ENCODE measurements around the gene IGF2R. TPM values are rescaled to one million over a fixed set of nuclear protein-coding genes. Genes with fewer than 3 reads are reported as not detected.

IGF2R gene
- total RNA-seq, 2 donors from 2014 or later = 60.3 to 91.3 TPM

DNA sequence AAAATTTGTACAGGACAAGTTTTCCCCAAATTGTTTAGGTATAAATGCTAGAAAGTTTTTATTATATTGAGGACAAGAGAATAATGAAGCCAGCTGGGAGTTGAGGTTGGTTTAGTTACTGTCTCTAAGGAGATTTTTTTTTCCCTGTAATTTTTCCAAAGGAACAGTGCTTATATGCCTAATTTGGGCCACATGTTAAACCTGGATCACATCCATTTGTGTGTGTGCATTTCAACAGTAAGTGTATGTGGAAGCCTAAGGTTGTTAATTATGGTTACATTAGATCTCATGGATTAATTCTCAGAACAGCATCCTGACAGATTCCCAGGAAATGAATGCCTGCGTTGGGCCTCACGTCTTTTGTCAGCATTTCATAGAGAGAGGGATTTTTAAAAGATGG, 4.5 kb downstream of the IGF2R start:
- 45% methylated on average over 2 of the region's 2 CpGs for WGBS
- no peak overlapping the region for H3K4me3 ChIP-seq
- H3K36me3 ChIP-seq = no peaks in the 10 kb centered on the region
- H3K27ac ChIP-seq = no peak overlapping the region
- no peaks in the 10 kb centered on the region for H3K9me3 ChIP-seq
- peaks cover 7% of the 10 kb centered on the region for H3K4me1 ChIP-seq (replicated peaks)
- no peak for DNase-seq (ENCODE audit: low spot score)
- no peaks in the 10 kb centered on the region for H3K27me3 ChIP-seq (replicated peaks; ENCODE audit: insufficient read depth)
- intact Hi-C loops (cut with DNase I) = loop anchor here (5.0 kb wide), 1 partner anchor 54 kb away; no protein-coding TSS in a partner anchor
- TF ChIP-seq POLR2A (IDR thresholded peaks at IDR 0.05) (no peak), POLR2AphosphoS5 (IDR thresholded peaks at IDR 0.05) (no peak)
- TF ChIP-seq, protein P1, sequence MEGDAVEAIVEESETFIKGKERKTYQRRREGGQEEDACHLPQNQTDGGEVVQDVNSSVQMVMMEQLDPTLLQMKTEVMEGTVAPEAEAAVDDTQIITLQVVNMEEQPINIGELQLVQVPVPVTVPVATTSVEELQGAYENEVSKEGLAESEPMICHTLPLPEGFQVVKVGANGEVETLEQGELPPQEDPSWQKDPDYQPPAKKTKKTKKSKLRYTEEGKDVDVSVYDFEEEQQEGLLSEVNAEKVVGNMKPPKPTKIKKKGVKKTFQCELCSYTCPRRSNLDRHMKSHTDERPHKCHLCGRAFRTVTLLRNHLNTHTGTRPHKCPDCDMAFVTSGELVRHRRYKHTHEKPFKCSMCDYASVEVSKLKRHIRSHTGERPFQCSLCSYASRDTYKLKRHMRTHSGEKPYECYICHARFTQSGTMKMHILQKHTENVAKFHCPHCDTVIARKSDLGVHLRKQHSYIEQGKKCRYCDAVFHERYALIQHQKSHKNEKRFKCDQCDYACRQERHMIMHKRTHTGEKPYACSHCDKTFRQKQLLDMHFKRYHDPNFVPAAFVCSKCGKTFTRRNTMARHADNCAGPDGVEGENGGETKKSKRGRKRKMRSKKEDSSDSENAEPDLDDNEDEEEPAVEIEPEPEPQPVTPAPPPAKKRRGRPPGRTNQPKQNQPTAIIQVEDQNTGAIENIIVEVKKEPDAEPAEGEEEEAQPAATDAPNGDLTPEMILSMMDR (IDR thresholded peaks at IDR 0.05) = no peak

DNA sequence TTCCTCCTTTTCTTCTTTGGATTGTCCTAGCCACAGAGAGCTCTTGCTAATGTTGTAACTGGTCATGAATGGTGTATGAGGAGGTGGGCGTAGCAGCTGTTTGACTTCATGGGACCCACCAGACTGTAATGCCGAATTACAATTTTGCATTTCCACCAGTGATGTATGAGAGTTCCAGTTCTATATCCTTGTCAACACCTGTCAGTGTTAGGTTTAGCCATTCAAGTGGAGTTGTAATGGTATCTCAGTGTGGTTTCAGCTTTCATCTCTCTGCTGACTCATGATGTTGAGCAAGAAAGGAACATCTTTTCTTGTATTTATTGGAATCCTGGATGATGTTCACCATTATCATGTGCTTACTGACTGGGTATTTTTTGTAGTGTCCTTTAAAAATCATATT, 5.1 kb downstream of the IGF2R start:
- H3K9me3 ChIP-seq = no peaks in the 10 kb centered on the region
- H3K4me3 ChIP-seq = no peak overlapping the region
- no peak for DNase-seq (ENCODE audit: low spot score)
- WGBS = 95% methylated on average over 2 of the region's 2 CpGs
- H3K36me3 ChIP-seq = no peaks in the 10 kb centered on the region
- peaks cover 7% of the 10 kb centered on the region for H3K4me1 ChIP-seq (replicated peaks)
- H3K27ac ChIP-seq = no peak overlapping the region
- intact Hi-C loops (cut with DNase I) = loop anchor here (5.0 kb wide), 1 partner anchor 53 kb away; no protein-coding TSS in a partner anchor
- TF ChIP-seq, protein P1 (IDR thresholded peaks at IDR 0.05) = no peak
- TF ChIP-seq POLR2A (IDR thresholded peaks at IDR 0.05) (no peak), POLR2AphosphoS5 (IDR thresholded peaks at IDR 0.05) (no peak)
- no peaks in the 10 kb centered on the region for H3K27me3 ChIP-seq (replicated peaks; ENCODE audit: insufficient read depth)

DNA sequence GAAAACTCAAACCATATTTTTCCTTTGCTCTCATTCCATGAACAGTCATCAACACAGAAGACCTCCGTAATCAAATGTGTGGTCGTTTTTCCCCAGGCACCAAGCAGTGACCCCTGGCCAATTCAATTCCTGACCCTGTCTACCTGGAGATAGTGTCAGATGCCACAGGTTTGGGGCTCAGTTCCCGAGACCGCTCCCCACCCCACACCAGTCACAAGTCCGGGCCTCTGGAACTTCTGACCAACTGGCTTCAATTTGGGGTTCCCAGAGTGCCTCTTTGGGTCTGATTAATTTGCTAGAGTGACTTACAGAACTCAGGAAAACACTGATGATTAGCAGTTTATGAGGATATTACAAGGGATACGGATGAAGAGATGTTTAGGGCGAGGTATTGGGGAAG, 6.0 kb downstream of the IGF2R start:
- no peak for TF ChIP-seq POLR2A (IDR thresholded peaks at IDR 0.05)
- no peak for TF ChIP-seq POLR2AphosphoS5 (IDR thresholded peaks at IDR 0.05)
- TF ChIP-seq, protein P1 (IDR thresholded peaks at IDR 0.05) = no peak
- Histone ChIP-seq H3K4me3 (no peak overlapping the region), H3K27ac (no peak overlapping the region), H3K27me3 (replicated peaks; ENCODE audit: insufficient read depth) (no peaks in the 10 kb centered on the region), H3K4me1 (replicated peaks) (peaks cover 7% of the 10 kb centered on the region), H3K9me3 (no peaks in the 10 kb centered on the region), H3K36me3 (no peaks in the 10 kb centered on the region)
- WGBS = 90% methylated on average over 7 of the region's 7 CpGs
- intact Hi-C loops (cut with DNase I) = loop anchor here (5.0 kb wide), 1 partner anchor 52 kb away; no protein-coding TSS in a partner anchor
- no peak for DNase-seq (ENCODE audit: low spot score)

DNA sequence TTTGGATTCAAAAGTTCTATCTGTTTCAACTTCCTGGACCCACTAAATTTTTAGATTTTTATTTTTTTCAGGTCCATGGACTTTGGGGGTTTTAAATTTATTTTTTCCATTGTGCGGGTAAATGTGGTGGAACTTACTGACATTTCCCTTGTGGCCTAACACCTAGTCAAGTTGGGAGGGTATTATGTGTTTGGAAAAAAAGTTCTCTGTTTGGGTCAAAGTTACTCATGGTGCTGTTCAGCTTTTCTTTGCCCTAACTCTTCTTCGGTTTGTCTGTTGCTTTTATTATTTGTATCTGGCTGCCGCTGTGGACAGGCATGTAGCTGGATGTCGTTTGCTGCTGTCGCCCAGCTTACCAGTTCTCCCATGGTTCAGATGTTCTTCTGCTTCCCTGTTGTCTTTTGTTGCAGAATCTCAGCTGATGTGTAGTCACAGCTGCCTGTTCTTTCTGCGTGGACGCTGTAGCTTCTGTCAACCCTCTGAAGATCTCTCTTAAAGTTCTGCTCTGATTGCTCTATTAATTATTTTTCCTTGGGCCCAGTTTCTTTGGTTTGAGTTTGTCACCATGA, 7.9 kb downstream of the IGF2R start:
- DNase-seq (ENCODE audit: low spot score) = no peak
- no peaks in the 10 kb centered on the region for H3K27me3 ChIP-seq (replicated peaks; ENCODE audit: insufficient read depth)
- no peaks in the 10 kb centered on the region for H3K9me3 ChIP-seq
- TF ChIP-seq, protein P1 (IDR thresholded peaks at IDR 0.05) = no peak
- TF ChIP-seq POLR2AphosphoS5 (IDR thresholded peaks at IDR 0.05) (no peak), POLR2A (IDR thresholded peaks at IDR 0.05) (no peak)
- intact Hi-C loops (cut with DNase I) = no loop called here
- 74% methylated on average over 7 of the region's 7 CpGs for WGBS
- no peaks in the 10 kb centered on the region for H3K36me3 ChIP-seq
- peaks cover 11% of the 10 kb centered on the region for H3K4me1 ChIP-seq (replicated peaks)
- no peak overlapping the region for H3K27ac ChIP-seq
- H3K4me3 ChIP-seq = no peak overlapping the region

DNA sequence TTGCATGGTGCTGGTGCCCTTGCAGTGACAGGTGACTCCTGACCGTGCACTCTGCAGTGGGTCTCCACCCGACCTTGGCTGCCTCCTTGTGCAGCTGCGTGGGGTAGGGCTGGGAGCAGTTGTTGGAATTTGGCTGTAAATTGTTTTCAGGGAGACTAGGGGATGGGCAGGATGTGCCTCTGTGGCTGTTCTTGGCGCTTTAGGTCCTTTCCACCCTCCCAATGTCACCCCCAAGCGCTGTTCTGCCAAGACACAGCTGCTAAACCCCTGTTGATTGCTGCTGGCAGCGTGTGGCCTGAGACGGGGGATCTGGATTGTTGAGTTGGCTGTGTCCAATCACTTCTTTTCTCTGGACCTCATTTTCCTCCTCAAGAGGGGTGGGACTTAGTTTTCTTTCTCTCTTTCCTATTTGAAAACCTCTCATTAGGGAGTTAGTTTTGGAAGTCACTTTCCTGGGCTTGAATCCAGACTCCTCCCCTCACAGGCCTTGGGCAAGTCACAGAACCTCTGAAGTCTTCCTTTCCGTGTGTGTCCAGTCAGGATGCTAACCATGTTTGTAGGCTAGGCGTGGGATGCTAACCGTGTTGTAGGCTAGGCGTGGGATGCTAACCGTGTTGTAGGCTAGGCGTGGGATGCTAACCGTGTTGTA, 8.5 kb downstream of the IGF2R start:
- DNase-seq (ENCODE audit: low spot score) = no peak
- intact Hi-C loops (cut with DNase I) = no loop called here

More for the DNA sequence above, 8.5 kb downstream of the IGF2R start:
- Histone ChIP-seq H3K4me1 (replicated peaks) (peaks cover 14% of the 10 kb centered on the region), H3K27ac (no peak overlapping the region), H3K36me3 (no peaks in the 10 kb centered on the region), H3K9me3 (no peaks in the 10 kb centered on the region), H3K27me3 (replicated peaks; ENCODE audit: insufficient read depth) (no peaks in the 10 kb centered on the region), H3K4me3 (no peak overlapping the region)
- 53% methylated on average over 14 of the region's 14 CpGs for WGBS
- no peak for TF ChIP-seq POLR2AphosphoS5 (IDR thresholded peaks at IDR 0.05)
- TF ChIP-seq, protein P1 (IDR thresholded peaks at IDR 0.05) = no peak
- TF ChIP-seq POLR2A (IDR thresholded peaks at IDR 0.05) = no peak
